GM12878 (cell line): ENCODE measurements around the gene ATXN1. TPM values are rescaled to one million over a fixed set of nuclear protein-coding genes. Genes with fewer than 3 reads are reported as not detected.

Experiments used
- ATAC-seq: fragments of 200-7000 bp; cut with Tn5 transposase; 3 replicates; pipeline ENCODE4 v1.9.1; 2020; ENCODE audit warnings: mild to moderate bottlenecking, moderate library complexity
- BruUV-seq: library from RNA; stranded (reverse); fragments of 400-500 nt; replicated peaks from 2 replicates; lab custom pipeline; 2021; lab: Mats Ljungman, UMichigan
- CTCF ChIA-PET: fragments of 300-600 bp; sonication (Branson Sonifier 250); formaldehyde crosslinking; extraction: SDS; loops from one replicate; lab custom pipeline; 2021; ENCODE audit warnings: inconsistent platforms; lab: Yijun Ruan, JAX
- POLR2A ChIA-PET: fragments of 350-600 bp; formaldehyde crosslinking; extraction: SDS; loops from one replicate; lab custom pipeline; 2021; ENCODE audit warnings: inconsistent platforms; lab: Charles Lee
- RAD21 ChIA-PET: fragments of 300-600 bp; sonication (Branson Sonifier 250); formaldehyde crosslinking; loops from one replicate; lab custom pipeline; 2023; ENCODE audit warnings: antibody characterized with exemption; ENCODE audit not compliant: unreplicated experiment; lab: Charles Lee
- SMC1A ChIA-PET: fragments of 300-600 bp; sonication (Branson Sonifier 250); formaldehyde crosslinking; loops from one replicate; lab custom pipeline; 2023; ENCODE audit not compliant: unreplicated experiment, uncharacterized antibody; lab: Charles Lee
- DNase-seq: peaks from one replicate; pipeline ENCODE4 v3.0.0-alpha.2; 2011; ENCODE audit warnings: low read depth, low spot score
- FAIRE-seq: peaks from 3 replicates; lab custom pipeline; 2011; peaks lifted over from hg19 to GRCh38; lab: Jason Lieb, UNC
- H2AFZ ChIP-seq: 2 replicates; pipeline ENCODE4 v1.6.0; 2011; ENCODE audit warnings: low read depth, low read length, control low read depth; ENCODE audit not compliant: control insufficient read depth
- H3K27ac ChIP-seq: 2 replicates; pipeline ENCODE4 v1.5.1; 2011; ENCODE audit warnings: control low read depth; ENCODE audit not compliant: control insufficient read depth, insufficient read depth
- H3K27me3 ChIP-seq, 2 experiments: replicated peaks in 1 of 2; 2 replicates each; pipeline versions ENCODE4 v1.6.0 to v1.6.1; 2011; ENCODE audit warnings: low read length in 1 of 2; ENCODE audit not compliant: control insufficient read depth in 2 of 2, insufficient read depth in 2 of 2
- H3K36me3 ChIP-seq, 2 experiments: 2 replicates each; pipeline ENCODE4 v1.5.1; 2011; ENCODE audit warnings: low read length in 1 of 2; ENCODE audit not compliant: control insufficient read depth in 2 of 2, insufficient read depth in 2 of 2
- H3K4me1 ChIP-seq: 2 replicates; pipeline ENCODE4 v1.6.1; 2011; ENCODE audit warnings: mild to moderate bottlenecking, low read length, moderate library complexity, mixed read lengths; ENCODE audit not compliant: control insufficient read depth, insufficient read depth
- H3K4me2 ChIP-seq: 2 replicates; pipeline ENCODE4 v1.6.0; 2011; ENCODE audit warnings: control low read depth; ENCODE audit not compliant: control insufficient read depth, insufficient read depth
- H3K4me3 ChIP-seq: fragments of 200-600 bp; sonication (generic); 2 replicates; pipeline ENCODE4 v1.5.1; 2016
- H3K79me2 ChIP-seq: 2 replicates; pipeline ENCODE4 v1.6.0; 2011; ENCODE audit warnings: low read length; ENCODE audit not compliant: control insufficient read depth, insufficient read depth
- H3K9ac ChIP-seq: 2 replicates; pipeline ENCODE4 v1.8.0; 2011; ENCODE audit warnings: low read length, control low read depth, mixed read lengths; ENCODE audit not compliant: control insufficient read depth, insufficient read depth
- H3K9me3 ChIP-seq: replicated peaks from 3 replicates; pipeline ENCODE4 v1.5.1; 2011; ENCODE audit warnings: mild to moderate bottlenecking, low read length; ENCODE audit not compliant: control insufficient read depth, insufficient read depth
- H4K20me1 ChIP-seq: 2 replicates; pipeline ENCODE4 v1.6.0; 2011; ENCODE audit not compliant: control insufficient read depth, insufficient read depth
- CHD4 ChIP-seq: fragments of 200-600 bp; sonication (generic); IDR thresholded peaks from 2 replicates; pipeline ENCODE4 v1.6.1; 2016; ENCODE audit warnings: mild to moderate bottlenecking
- CREM ChIP-seq: IDR thresholded peaks from 2 replicates; pipeline ENCODE4 v1.6.1; 2014; ENCODE audit warnings: antibody characterized with exemption, low read depth
- IKZF1 ChIP-seq: fragments of 450-650 bp; conservative IDR thresholded peaks from 2 replicates; pipeline ENCODE4 v1.6.1; 2017; ENCODE audit warnings: antibody characterized with exemption, mild to moderate bottlenecking
- LARP7 ChIP-seq: fragments of 450-650 bp; IDR thresholded peaks from 2 replicates; pipeline ENCODE4 v1.6.1; 2017; ENCODE audit warnings: mild to moderate bottlenecking
- MTA2 ChIP-seq: fragments of 450-650 bp; IDR thresholded peaks from 2 replicates; pipeline ENCODE4 v1.6.1; 2016; ENCODE audit warnings: low read depth, mild to moderate bottlenecking, moderate library complexity
- POLR2AphosphoS2 ChIP-seq: IDR thresholded peaks from 2 replicates; pipeline ENCODE4 v1.6.1; 2011; ENCODE audit warnings: low read depth, mild to moderate bottlenecking, low read length, improper control_type of control experiment, moderate library complexity
- RUNX3 ChIP-seq: IDR thresholded peaks from 2 replicates; pipeline ENCODE4 v1.6.1; 2012; ENCODE audit warnings: low read length, inconsistent platforms
- SMC3 ChIP-seq: IDR thresholded peaks from 2 replicates; pipeline ENCODE4 v1.6.1; 2011; ENCODE audit warnings: low read length, improper control_type of control experiment, borderline replicate concordance
- WGBS: methylation state at CpG from one replicate; pipeline ENCODE4 v1.1.6; 2016; ENCODE audit warnings: low lambda C conversion rate; ENCODE audit not compliant: insufficient replicate concordance, insufficient coverage; ENCODE audit errors: missing lambda C conversion rate; 5-methylcytosine and 5-hydroxymethylcytosine counted together
- in situ Hi-C: fragments of 300-500 bp; cut with MboI; formaldehyde crosslinking; loops from 9 replicates; pipeline ENCODE4 v1.14.3; 2018; ENCODE audit warnings: mixed read lengths
- intact Hi-C: fragments of 100-400 bp; cut with micrococcal nuclease; formaldehyde crosslinking; loops from one replicate; pipeline ENCODE4 v1.14.2; 2022; ENCODE audit not compliant: unreplicated experiment
- polyA plus RNA-seq, 11 experiments: library from polyadenylated mRNA; depleted of rRNA in 4 of 11; unstranded in 6 of 11; stranded (reverse) in 5 of 11; fragments of >200 nt; fragmentation: Nextera tagmentation in 4 of 11; fragmentation: Illumina TruSeq in 1 of 11; extraction: Ambion mirVana in 4 of 11; extraction: Trizol in 1 of 11; gene quantifications; 1 replicate in 1 of 11; 2 replicates in 10 of 11; pipeline versions ENCODE4 v1.2.1 to v1.2.3, GENCODE V29; 2011 to 2016; ENCODE audit warnings: inconsistent platforms in 2 of 11, missing spikeins in 2 of 11, low read depth in 1 of 11
- total RNA-seq, 4 experiments: library from RNA; depleted of rRNA in 3 of 4; stranded (reverse); fragments of >200 nt in 3 of 4; fragmentation: Illumina TruSeq in 1 of 4; extraction: Trizol in 1 of 4; gene quantifications; 2 replicates each; pipeline versions ENCODE4 v1.2.1 to v1.2.3, GENCODE V29; 2013 to 2021
- TF ChIP-seq, protein P1 (sequence below): fragments of 150-350 bp; IDR thresholded peaks from 2 replicates; pipeline ENCODE4 v1.6.1; 2016; ENCODE audit warnings: low read depth, low read length
- TF ChIP-seq, protein P2 (sequence below): fragments of 450-650 bp; IDR thresholded peaks from 2 replicates; pipeline ENCODE4 v1.6.1; 2017; ENCODE audit warnings: mild to moderate bottlenecking, moderate library complexity
- TF ChIP-seq, protein P3 (sequence below): fragments of 450-650 bp; IDR thresholded peaks from 2 replicates; pipeline ENCODE4 v1.6.1; 2018; ENCODE audit warnings: mild to moderate bottlenecking, low read depth, moderate library complexity; ENCODE audit not compliant: partially characterized antibody
- TF ChIP-seq, protein P4 (sequence below): fragments of 450-650 bp; IDR thresholded peaks from 2 replicates; pipeline ENCODE4 v1.6.1; 2017; ENCODE audit warnings: mild to moderate bottlenecking, low read depth, inconsistent platforms; ENCODE audit not compliant: poor library complexity, severe bottlenecking

The ATXN1 gene
- total and polyA plus RNA-seq, 10 of the 15 experiments (the other 5 are each of a cell fraction or from before 2014, with no cell fraction given) = 12.2 to 51.2 (median 20.5) TPM

DNA sequence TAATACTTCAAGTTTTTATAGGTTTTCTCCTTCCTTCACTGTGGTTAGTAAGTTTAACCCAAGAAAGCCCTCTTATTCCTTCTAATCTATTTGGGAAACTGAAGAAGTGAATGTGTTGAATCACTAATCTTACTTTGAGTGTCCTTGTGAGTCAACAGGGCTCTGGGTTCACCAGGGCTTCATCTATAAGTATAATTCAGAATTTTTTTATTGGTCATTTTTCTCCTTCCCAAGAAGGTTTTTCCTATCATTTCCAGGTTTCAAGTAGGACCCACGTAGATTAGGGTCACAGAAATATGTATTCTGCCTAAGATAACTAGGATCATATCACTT, 191.1 kb downstream of the ATXN1 start:
- CTCF ChIA-PET = no interaction called here
- intact Hi-C loops = no loop called here
- POLR2A ChIA-PET = no interaction called here
- TF ChIP-seq, protein P1, sequence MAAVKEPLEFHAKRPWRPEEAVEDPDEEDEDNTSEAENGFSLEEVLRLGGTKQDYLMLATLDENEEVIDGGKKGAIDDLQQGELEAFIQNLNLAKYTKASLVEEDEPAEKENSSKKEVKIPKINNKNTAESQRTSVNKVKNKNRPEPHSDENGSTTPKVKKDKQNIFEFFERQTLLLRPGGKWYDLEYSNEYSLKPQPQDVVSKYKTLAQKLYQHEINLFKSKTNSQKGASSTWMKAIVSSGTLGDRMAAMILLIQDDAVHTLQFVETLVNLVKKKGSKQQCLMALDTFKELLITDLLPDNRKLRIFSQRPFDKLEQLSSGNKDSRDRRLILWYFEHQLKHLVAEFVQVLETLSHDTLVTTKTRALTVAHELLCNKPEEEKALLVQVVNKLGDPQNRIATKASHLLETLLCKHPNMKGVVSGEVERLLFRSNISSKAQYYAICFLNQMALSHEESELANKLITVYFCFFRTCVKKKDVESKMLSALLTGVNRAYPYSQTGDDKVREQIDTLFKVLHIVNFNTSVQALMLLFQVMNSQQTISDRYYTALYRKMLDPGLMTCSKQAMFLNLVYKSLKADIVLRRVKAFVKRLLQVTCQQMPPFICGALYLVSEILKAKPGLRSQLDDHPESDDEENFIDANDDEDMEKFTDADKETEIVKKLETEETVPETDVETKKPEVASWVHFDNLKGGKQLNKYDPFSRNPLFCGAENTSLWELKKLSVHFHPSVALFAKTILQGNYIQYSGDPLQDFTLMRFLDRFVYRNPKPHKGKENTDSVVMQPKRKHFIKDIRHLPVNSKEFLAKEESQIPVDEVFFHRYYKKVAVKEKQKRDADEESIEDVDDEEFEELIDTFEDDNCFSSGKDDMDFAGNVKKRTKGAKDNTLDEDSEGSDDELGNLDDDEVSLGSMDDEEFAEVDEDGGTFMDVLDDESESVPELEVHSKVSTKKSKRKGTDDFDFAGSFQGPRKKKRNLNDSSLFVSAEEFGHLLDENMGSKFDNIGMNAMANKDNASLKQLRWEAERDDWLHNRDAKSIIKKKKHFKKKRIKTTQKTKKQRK = no peak
- TF ChIP-seq LARP7 (no peak), POLR2AphosphoS2 (no peak), RUNX3 (no peak), IKZF1 (no peak), CREM (no peak), CHD4 (no peak), SMC3 (no peak), MTA2 (no peak)
- TF ChIP-seq, protein P2, sequence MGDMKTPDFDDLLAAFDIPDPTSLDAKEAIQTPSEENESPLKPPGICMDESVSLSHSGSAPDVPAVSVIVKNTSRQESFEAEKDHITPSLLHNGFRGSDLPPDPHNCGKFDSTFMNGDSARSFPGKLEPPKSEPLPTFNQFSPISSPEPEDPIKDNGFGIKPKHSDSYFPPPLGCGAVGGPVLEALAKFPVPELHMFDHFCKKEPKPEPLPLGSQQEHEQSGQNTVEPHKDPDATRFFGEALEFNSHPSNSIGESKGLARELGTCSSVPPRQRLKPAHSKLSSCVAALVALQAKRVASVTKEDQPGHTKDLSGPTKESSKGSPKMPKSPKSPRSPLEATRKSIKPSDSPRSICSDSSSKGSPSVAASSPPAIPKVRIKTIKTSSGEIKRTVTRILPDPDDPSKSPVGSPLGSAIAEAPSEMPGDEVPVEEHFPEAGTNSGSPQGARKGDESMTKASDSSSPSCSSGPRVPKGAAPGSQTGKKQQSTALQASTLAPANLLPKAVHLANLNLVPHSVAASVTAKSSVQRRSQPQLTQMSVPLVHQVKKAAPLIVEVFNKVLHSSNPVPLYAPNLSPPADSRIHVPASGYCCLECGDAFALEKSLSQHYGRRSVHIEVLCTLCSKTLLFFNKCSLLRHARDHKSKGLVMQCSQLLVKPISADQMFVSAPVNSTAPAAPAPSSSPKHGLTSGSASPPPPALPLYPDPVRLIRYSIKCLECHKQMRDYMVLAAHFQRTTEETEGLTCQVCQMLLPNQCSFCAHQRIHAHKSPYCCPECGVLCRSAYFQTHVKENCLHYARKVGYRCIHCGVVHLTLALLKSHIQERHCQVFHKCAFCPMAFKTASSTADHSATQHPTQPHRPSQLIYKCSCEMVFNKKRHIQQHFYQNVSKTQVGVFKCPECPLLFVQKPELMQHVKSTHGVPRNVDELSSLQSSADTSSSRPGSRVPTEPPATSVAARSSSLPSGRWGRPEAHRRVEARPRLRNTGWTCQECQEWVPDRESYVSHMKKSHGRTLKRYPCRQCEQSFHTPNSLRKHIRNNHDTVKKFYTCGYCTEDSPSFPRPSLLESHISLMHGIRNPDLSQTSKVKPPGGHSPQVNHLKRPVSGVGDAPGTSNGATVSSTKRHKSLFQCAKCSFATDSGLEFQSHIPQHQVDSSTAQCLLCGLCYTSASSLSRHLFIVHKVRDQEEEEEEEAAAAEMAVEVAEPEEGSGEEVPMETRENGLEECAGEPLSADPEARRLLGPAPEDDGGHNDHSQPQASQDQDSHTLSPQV = no peak
- TF ChIP-seq, protein P3, sequence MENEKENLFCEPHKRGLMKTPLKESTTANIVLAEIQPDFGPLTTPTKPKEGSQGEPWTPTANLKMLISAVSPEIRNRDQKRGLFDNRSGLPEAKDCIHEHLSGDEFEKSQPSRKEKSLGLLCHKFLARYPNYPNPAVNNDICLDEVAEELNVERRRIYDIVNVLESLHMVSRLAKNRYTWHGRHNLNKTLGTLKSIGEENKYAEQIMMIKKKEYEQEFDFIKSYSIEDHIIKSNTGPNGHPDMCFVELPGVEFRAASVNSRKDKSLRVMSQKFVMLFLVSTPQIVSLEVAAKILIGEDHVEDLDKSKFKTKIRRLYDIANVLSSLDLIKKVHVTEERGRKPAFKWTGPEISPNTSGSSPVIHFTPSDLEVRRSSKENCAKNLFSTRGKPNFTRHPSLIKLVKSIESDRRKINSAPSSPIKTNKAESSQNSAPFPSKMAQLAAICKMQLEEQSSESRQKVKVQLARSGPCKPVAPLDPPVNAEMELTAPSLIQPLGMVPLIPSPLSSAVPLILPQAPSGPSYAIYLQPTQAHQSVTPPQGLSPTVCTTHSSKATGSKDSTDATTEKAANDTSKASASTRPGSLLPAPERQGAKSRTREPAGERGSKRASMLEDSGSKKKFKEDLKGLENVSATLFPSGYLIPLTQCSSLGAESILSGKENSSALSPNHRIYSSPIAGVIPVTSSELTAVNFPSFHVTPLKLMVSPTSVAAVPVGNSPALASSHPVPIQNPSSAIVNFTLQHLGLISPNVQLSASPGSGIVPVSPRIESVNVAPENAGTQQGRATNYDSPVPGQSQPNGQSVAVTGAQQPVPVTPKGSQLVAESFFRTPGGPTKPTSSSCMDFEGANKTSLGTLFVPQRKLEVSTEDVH = no peak
- TF ChIP-seq, protein P4, sequence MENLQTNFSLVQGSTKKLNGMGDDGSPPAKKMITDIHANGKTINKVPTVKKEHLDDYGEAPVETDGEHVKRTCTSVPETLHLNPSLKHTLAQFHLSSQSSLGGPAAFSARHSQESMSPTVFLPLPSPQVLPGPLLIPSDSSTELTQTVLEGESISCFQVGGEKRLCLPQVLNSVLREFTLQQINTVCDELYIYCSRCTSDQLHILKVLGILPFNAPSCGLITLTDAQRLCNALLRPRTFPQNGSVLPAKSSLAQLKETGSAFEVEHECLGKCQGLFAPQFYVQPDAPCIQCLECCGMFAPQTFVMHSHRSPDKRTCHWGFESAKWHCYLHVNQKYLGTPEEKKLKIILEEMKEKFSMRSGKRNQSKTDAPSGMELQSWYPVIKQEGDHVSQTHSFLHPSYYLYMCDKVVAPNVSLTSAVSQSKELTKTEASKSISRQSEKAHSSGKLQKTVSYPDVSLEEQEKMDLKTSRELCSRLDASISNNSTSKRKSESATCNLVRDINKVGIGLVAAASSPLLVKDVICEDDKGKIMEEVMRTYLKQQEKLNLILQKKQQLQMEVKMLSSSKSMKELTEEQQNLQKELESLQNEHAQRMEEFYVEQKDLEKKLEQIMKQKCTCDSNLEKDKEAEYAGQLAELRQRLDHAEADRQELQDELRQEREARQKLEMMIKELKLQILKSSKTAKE = no peak

More for the DNA sequence above, 191.1 kb downstream of the ATXN1 start:
- H2AFZ ChIP-seq = no peak overlapping the region
- H3K36me3 ChIP-seq = no peaks in the 10 kb centered on the region
- no peaks in the 10 kb centered on the region for H3K27me3 ChIP-seq
- no peaks in the 10 kb centered on the region for H3K79me2 ChIP-seq
- ChIA-PET RAD21 (interaction anchor here (1.2 kb wide), 1 partner anchor 239 kb away, joined by 3 read pairs; no protein-coding TSS in a partner anchor), SMC1A (interaction anchor here (0.6 kb wide), 1 partner anchor 331 kb away, joined by 3 read pairs; no protein-coding TSS in a partner anchor)
- DNase-seq = no peak
- H3K27ac ChIP-seq = no peak overlapping the region
- H3K4me1 ChIP-seq = no peaks in the 10 kb centered on the region
- no peaks in the 10 kb centered on the region for H3K9me3 ChIP-seq
- no peak for ATAC-seq
- 33% methylated on average over 1 of the region's 1 CpG for WGBS
- in situ Hi-C loops = no loop called here
- no TSS peak for BruUV-seq
- no peak overlapping the region for H3K4me3 ChIP-seq
- FAIRE-seq = no peak
- H3K4me2 ChIP-seq = no peak overlapping the region
- H3K9ac ChIP-seq = no peak overlapping the region
- no peaks in the 10 kb centered on the region for H4K20me1 ChIP-seq
